Midbrain (tissue), 1 donor: ENCODE data around the gene LYST.
"Not testable (repeated sequence)": the region's sequence is repeated elsewhere in the genome, so short reads cannot be mapped to it uniquely, and the experiment has no call there.

ENCODE experiments used
- DNase-seq: peaks from one replicate; lab custom pipeline; 2025; lab: John Stamatoyannopoulos, UW

The LYST gene

GRCh38 chr1:235632506-235633401 lies 234.0 kb downstream of the LYST start:
- DNase-seq = no peak

GRCh38 chr1:235631816-235632215 lies 234.9 kb downstream of the LYST start:
- DNase-seq = no peak

- no peak for DNase-seq
Measured at GRCh38 chr1:235628316-235629005, 238.2 kb downstream of the LYST start.

DNA sequence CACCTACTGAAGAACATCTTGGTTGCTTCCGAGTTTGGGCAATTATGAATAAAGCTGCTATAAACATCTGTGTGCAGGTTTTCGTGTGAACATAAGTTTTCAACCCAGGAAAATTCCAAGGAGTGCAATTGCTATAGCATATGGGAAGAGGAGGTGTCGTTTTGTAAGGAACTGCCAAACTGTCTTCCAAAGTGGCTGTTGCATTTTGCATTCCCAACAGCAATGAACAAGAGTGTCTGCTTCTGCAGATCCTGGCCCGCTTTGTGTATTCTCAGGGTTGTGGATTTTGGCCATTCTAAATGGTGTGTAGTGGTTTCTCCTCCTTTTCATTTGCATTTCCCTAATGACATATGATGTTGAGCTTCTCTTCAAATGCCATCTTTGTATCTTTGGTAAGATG lies 240.9 kb downstream of the LYST start:
- no peak for DNase-seq

GRCh38 chr1:235625340-235625739 lies 241.4 kb downstream of the LYST start:
- DNase-seq = no peak

- no peak for DNase-seq
Measured at GRCh38 chr1:235624721-235625333, 241.9 kb downstream of the LYST start.

DNA sequence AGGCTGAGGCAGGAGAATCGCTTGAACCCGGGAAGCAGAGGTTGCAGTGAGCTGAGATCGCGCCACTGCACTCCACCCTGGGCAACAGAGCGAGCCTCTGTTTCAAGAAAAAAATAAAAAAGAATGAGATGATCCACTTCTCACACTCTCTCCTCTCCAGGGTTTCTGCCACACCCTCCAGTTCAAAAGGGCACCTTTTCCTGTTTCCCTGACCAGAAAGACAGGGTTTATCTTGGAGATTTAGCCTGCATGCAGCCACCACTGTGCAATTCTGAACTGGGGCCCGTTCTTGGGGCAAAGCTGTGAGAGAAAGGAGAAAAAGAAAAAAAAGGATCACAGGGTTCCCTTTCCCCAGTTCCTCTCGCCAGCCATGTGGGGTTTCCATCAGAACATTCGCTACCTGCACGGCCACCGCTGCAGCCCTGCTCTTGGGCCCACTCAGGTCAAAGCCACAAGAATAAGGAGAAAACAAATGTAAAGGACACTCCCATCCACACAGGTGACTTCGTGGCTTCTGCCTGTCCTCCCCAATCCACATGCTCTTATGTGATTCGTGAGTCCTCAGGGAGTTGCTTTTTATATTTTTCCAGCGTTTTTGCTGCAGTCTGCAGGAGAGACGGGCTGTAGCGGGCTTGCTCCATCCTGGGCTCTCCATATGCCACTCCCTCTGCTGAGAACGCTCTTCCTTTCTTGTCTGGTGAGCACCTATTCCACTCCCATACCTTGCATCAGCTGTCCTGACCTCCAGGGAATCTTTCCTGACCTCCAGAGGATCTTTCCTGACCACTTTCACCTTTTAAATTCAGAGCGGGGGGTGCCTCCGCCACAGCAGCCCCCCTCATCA lies 243.5 kb downstream of the LYST start:
- no peak for DNase-seq

GRCh38 chr1:235619149-235619548 lies 247.6 kb downstream of the LYST start:
- not testable (repeated sequence) for DNase-seq

- DNase-seq = no peak
Measured at GRCh38 chr1:235617808-235618207, 248.9 kb downstream of the LYST start.

DNA sequence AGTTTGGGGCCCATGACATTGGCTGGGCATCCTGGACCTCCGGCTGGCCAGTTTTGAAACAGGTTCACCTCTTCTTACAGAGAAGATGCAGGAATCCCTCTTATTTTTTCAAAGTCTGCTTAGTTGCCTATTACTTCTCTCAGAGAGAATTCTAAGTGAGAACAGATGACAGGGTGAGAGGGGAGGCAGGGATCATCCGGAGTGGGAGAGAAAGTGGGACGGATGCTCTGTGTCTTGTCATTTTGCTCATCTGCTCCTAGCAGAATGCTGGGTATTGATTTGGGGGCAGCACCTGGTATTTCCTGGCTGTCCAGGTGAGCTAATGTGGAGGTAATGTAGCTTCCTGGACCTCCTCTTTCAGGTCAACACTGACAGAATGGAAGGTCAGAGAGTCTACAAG lies 249.6 kb downstream of the LYST start:
- no peak for DNase-seq

DNA sequence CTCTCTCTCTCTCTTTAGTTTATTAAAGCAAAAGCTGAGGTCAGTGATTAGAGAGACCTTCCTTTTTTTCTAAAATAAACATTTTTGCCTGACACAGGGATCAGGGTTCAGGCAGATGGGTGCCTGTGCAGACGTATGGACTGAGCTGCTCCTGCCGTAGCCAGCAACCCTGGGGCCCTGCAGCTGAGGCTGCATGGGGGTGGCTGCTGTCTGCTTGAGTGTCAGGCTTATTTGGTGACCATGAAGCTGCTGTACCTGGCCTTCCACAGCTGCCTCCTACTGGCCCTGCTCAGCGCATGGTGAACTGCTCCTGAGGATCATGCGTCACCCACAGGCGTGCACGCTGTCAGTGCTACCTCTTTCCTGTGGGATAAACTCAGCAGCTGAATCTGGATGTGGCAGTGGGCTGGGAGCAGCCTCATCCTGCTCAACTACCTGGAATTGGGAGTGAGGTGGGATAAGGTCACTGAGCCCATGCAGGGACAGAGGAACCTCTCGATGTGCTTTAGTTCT lies 252.2 kb downstream of the LYST start:
- no peak for DNase-seq

- no peak for DNase-seq
Measured at GRCh38 chr1:235613602-235614001, 253.1 kb downstream of the LYST start.

- DNase-seq = no peak
Measured at GRCh38 chr1:235612761-235613160, 253.9 kb downstream of the LYST start.
